Measurements from ENCODE around the gene ASB3.
"Not testable (repeated sequence)": the region's sequence is repeated elsewhere in the genome, so short reads cannot be mapped to it uniquely, and the experiment has no call there.

Gene ASB3

GRCh38 chr2:53725662-53726061 lies 61.1 kb downstream of the ASB3 start:
- DNase-seq (ENCODE audit: low spot score in 2 of 2) (no peak), ATAC-seq (no peak)
- no peak overlapping the region for H3K27ac Mint-ChIP-seq
- H3K36me3 Mint-ChIP-seq: peaks cover 47% of the 10 kb centered on the region
- H3K4me1 Mint-ChIP-seq: peaks cover 29% of the 10 kb centered on the region
- H3K4me3 Mint-ChIP-seq: no peak overlapping the region
- H3K9me3 Mint-ChIP-seq: no peaks in the 10 kb centered on the region

DNA sequence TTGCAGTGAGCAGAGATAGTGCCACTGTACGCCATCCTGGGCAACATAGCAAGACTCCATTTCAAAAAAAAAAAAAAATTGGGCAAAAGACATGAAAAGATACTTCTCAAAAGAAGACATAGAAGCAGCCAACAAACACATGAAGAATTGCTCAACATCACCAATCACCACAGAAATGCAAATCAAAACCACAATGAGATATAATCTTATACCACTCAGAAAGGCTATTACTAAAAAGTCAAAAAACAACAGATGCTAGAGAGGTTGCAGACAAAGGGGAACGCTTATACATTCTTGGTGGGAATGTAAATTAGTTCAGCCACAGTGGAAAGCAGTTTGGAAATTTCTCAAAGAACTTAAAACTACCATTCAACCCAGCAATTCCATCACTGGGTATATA lies 62.2 kb downstream of the ASB3 start:
- Mint-ChIP-seq H3K4me3 (no peak overlapping the region), H3K4me1 (peaks cover 29% of the 10 kb centered on the region), H3K27ac (no peak overlapping the region), H3K9me3 (no peaks in the 10 kb centered on the region), H3K36me3 (peaks cover 44% of the 10 kb centered on the region)
- DNase-seq (ENCODE audit: low spot score in 2 of 2) (no peak), ATAC-seq (peak; percentile 57)

DNA sequence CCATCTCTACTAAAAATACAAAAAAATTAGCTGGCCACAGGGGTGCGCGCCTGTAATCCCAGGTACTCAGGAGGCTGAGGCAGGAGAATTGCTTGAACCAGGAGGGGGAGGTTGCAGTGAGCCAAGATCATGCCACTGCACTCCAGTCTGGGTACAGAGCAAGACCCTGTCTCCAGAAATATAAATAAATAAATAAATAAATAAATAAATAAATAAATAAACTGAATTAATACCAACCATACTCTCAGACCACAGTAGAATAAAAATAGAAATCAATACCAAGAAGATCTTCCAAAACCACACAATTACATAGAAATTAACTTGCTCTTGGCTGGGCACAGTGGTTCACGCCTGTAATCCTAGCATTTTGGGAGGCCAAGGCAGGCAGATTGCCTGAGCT lies 65.8 kb downstream of the ASB3 start:
- H3K36me3 Mint-ChIP-seq: peaks cover 27% of the 10 kb centered on the region
- H3K27ac Mint-ChIP-seq: not testable (repeated sequence)

DNA sequence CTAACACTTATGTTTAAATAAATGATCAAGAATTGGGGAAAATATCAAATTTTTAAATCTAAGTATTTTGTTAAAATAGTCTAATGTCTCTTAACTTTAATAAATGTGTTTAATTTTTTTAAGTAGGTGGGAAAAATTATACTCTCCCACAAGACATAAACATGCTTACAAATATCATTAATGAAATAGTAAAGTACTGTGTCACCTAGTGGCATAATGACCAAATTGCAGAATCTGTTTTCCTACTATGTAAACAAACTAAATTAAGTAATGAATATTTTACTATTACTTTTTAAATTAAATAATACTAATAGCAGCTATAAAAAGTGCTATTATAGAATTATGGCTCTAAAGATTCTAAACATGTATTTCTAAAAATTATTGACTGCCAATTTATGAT lies 71.2 kb downstream of the ASB3 start:
- no peak overlapping the region for H3K4me3 Mint-ChIP-seq
- DNase-seq (ENCODE audit: low spot score in 2 of 2): no peak
- peaks cover 46% of the 10 kb centered on the region for H3K36me3 Mint-ChIP-seq
- peaks cover 5% of the 10 kb centered on the region for H3K4me1 Mint-ChIP-seq
- H3K9me3 Mint-ChIP-seq: no peaks in the 10 kb centered on the region
- H3K27ac Mint-ChIP-seq: no peak overlapping the region
- no peak for ATAC-seq

More for the DNA sequence above, 65.8 kb downstream of the ASB3 start:
- peaks cover 34% of the 10 kb centered on the region for H3K4me1 Mint-ChIP-seq
- H3K4me3 Mint-ChIP-seq; DNase-seq (ENCODE audit: low spot score in 2 of 2); H3K9me3 Mint-ChIP-seq; ATAC-seq: not testable (repeated sequence)

DNA sequence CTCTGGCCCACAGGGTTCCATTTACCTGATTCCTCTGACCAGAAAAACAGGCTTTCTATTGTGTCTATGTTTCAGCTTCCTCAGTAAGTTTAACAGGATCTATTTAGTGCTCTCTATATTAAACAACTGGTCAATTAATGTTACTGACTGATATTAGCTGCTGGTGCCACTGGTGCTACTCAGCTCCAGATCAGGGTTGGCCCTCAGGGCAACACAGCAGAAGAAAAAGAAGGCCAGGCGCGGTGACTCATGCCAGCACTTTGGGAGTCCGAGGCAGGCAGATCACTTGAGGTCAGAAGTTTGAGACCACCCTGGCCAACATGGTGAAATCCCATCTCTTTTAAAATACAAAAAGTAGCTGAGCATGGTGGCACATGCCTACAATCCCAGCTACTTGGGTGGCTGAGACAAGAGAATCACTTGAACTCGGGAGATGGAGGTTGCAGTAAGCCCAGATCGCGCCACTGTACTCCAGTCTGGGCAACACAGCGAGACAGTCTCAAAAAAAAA lies 75.4 kb downstream of the ASB3 start:
- Mint-ChIP-seq H3K36me3 (peaks cover 74% of the 10 kb centered on the region), H3K9me3 (peaks cover 11% of the 10 kb centered on the region), H3K27ac (no peak overlapping the region), H3K4me1 (no peaks in the 10 kb centered on the region), H3K4me3 (no peak overlapping the region)
- DNase-seq (ENCODE audit: low spot score in 2 of 2) (no peak), ATAC-seq (no peak)

- Mint-ChIP-seq H3K9me3 (peaks cover 11% of the 10 kb centered on the region), H3K4me1 (no peaks in the 10 kb centered on the region), H3K27ac (no peak overlapping the region), H3K4me3 (no peak overlapping the region), H3K36me3 (peaks cover 68% of the 10 kb centered on the region)
- ATAC-seq: no peak
- DNase-seq (ENCODE audit: low spot score in 2 of 2): no peak
Observed at GRCh38 chr2:53708988-53709387, 77.8 kb downstream of the ASB3 start.

- Mint-ChIP-seq H3K27ac (no peak overlapping the region), H3K4me3 (no peak overlapping the region), H3K36me3 (peaks cover 39% of the 10 kb centered on the region), H3K4me1 (peaks cover 6% of the 10 kb centered on the region), H3K9me3 (peaks cover 3% of the 10 kb centered on the region)
- DNase-seq (ENCODE audit: low spot score in 2 of 2) (no peak), ATAC-seq (no peak)
Observed at GRCh38 chr2:53701221-53701620, 85.5 kb downstream of the ASB3 start.

GRCh38 chr2:53697686-53698085 lies 89.1 kb downstream of the ASB3 start:
- peaks cover 3% of the 10 kb centered on the region for H3K9me3 Mint-ChIP-seq
- H3K4me1 Mint-ChIP-seq: peaks cover 6% of the 10 kb centered on the region
- no peak overlapping the region for H3K27ac Mint-ChIP-seq
- peaks cover 42% of the 10 kb centered on the region for H3K36me3 Mint-ChIP-seq
- no peak for DNase-seq (ENCODE audit: low spot score in 2 of 2)
- H3K4me3 Mint-ChIP-seq: no peak overlapping the region
- ATAC-seq: no peak

- H3K36me3 Mint-ChIP-seq: peaks cover 42% of the 10 kb centered on the region
- H3K9me3 Mint-ChIP-seq: peaks cover 3% of the 10 kb centered on the region
- DNase-seq (ENCODE audit: low spot score in 2 of 2) (no peak), ATAC-seq (no peak)
- H3K4me3 Mint-ChIP-seq: no peak overlapping the region
- H3K4me1 Mint-ChIP-seq: peaks cover 6% of the 10 kb centered on the region
- no peak overlapping the region for H3K27ac Mint-ChIP-seq
Observed at GRCh38 chr2:53697092-53697491, 89.7 kb downstream of the ASB3 start.

GRCh38 chr2:53695575-53695974 lies 91.2 kb downstream of the ASB3 start:
- no peak for ATAC-seq
- peaks cover 46% of the 10 kb centered on the region for H3K36me3 Mint-ChIP-seq
- DNase-seq (ENCODE audit: low spot score in 2 of 2): no peak
- H3K4me1 Mint-ChIP-seq: peaks cover 6% of the 10 kb centered on the region
- no peak overlapping the region for H3K4me3 Mint-ChIP-seq
- peaks cover 3% of the 10 kb centered on the region for H3K9me3 Mint-ChIP-seq
- H3K27ac Mint-ChIP-seq: no peak overlapping the region

- DNase-seq (ENCODE audit: low spot score in 2 of 2) (no peak), ATAC-seq (no peak)
- Mint-ChIP-seq H3K36me3 (peaks cover 37% of the 10 kb centered on the region), H3K9me3 (peaks cover 3% of the 10 kb centered on the region), H3K4me1 (peaks cover 6% of the 10 kb centered on the region), H3K4me3 (no peak overlapping the region), H3K27ac (no peak overlapping the region)
Observed at GRCh38 chr2:53694096-53694771, 92.5 kb downstream of the ASB3 start.

DNA sequence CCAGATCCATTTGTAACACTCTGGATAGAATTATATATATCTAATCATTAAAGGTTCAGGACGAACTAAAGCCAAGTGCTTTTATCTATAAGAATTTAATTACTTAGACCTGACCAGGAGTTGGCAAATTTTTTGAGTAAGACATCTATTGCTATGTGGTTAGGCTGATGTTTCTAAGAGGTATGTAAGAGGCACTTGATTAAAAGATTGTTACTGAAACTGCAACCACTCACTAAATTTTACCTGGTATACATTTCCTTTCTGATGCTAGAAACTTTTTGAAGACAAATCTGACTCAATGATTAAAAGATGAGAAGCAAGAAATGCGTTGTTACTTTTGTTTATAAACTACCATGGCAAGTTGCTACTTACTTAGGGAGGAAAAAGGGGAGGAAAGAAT lies 95.9 kb downstream of the ASB3 start:
- H3K36me3 Mint-ChIP-seq: peaks cover 26% of the 10 kb centered on the region
- no peak overlapping the region for H3K27ac Mint-ChIP-seq
- H3K9me3 Mint-ChIP-seq: no peaks in the 10 kb centered on the region
- no peak for DNase-seq (ENCODE audit: low spot score in 2 of 2)
- no peaks in the 10 kb centered on the region for H3K4me1 Mint-ChIP-seq
- no peak overlapping the region for H3K4me3 Mint-ChIP-seq
- ATAC-seq: peak; percentile 45

DNA sequence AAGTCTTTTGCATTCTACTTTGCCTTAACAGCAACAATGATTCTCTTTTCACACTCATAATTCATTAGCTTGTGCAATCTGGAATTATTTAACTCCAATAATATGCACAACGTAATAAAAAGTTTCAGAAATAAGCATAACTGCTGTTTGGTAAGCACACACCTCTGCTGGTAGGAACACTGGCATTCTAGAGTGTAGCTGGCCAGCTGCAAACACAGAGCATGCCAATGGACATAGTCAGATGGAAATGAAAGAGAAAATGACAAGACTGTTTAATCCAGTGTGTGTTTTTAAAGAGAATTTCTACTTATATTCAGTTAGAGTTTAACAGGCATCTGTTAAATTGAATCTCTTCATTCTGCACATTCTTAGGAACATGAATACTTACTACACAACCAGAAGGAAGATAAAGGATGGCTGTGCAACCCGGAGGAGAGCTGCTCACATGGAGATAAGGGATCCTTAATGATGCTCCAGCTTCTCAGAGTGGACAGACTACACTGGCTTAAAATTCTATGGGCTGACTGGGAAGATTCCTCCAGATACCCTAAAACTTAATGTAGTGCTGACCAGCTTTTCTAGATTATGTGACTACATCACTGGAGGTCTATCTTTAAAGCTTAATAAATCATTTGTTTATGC lies 113.8 kb downstream of the ASB3 start:
- no peak overlapping the region for H3K4me3 Mint-ChIP-seq
- no peak overlapping the region for H3K27ac Mint-ChIP-seq
- H3K4me1 Mint-ChIP-seq: no peaks in the 10 kb centered on the region
- DNase-seq (ENCODE audit: low spot score in 2 of 2) (no peak), ATAC-seq (no peak)
- H3K9me3 Mint-ChIP-seq: no peaks in the 10 kb centered on the region
- H3K36me3 Mint-ChIP-seq: peaks cover 19% of the 10 kb centered on the region

- DNase-seq (ENCODE audit: low spot score in 2 of 2) (no peak), ATAC-seq (no peak)
- no peaks in the 10 kb centered on the region for H3K4me1 Mint-ChIP-seq
- H3K27ac Mint-ChIP-seq: no peak overlapping the region
- peaks cover 19% of the 10 kb centered on the region for H3K36me3 Mint-ChIP-seq
- peaks cover 3% of the 10 kb centered on the region for H3K9me3 Mint-ChIP-seq
- H3K4me3 Mint-ChIP-seq: no peak overlapping the region
Observed at GRCh38 chr2:53670331-53670730, 116.4 kb downstream of the ASB3 start.

GRCh38 chr2:53668624-53669026 lies 118.1 kb downstream of the ASB3 start:
- no peak for ATAC-seq
- Mint-ChIP-seq H3K4me3 (no peak overlapping the region), H3K4me1 (no peaks in the 10 kb centered on the region), H3K36me3 (peaks cover 19% of the 10 kb centered on the region), H3K9me3 (peaks cover 3% of the 10 kb centered on the region), H3K27ac (no peak overlapping the region)
- no peak for DNase-seq (ENCODE audit: low spot score in 2 of 2)

DNA sequence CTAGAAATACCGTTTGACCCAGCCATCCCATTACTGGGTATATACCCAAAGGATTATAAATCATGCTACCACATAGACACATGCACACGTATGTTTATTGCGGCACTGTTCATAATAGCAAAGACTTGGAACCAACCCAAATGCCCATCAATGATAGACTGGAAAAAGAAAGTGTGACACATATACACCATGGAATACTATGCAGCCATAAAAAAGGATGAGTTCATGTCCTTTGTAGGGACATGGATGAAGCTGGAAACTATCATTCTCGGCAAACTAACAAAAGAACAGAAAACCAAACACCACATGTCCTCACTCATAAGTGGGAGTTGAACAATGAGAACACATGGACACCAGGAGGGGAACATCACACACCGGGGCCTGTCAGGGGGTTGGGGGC lies 119.6 kb downstream of the ASB3 start:
- H3K27ac Mint-ChIP-seq; H3K4me1 Mint-ChIP-seq; DNase-seq (ENCODE audit: low spot score in 2 of 2); ATAC-seq; H3K4me3 Mint-ChIP-seq; H3K9me3 Mint-ChIP-seq: not testable (repeated sequence)
- peaks cover 25% of the 10 kb centered on the region for H3K36me3 Mint-ChIP-seq

Data from stimulated activated effector memory CD8-positive, alpha-beta T cell treated with anti-CD3 and anti-CD28 coated beads, Interleukin-12 subunit alpha, Interleukin-12 subunit beta, amount 100 ng/mL, for 72 hours (primary cell).